DOHH2 (cell line): ENCODE data around the gene ZRANB2.

Experiments used
- EZH2phosphoT487 ChIP-seq: fragments of 200-600 bp; sonication (generic); IDR thresholded peaks from 2 replicates; pipeline ENCODE4 v1.6.1; 2017; ENCODE audit warnings: borderline replicate concordance, mild to moderate bottlenecking, antibody characterized with exemption, low read length, moderate library complexity, mixed read lengths
- TF ChIP-seq, protein P1 (sequence below): fragments of 200-600 bp; sonication (generic); IDR thresholded peaks from one replicate; pipeline ENCODE4 v1.5.1; 2014; ENCODE audit warnings: antibody characterized with exemption, mild to moderate bottlenecking, low read depth, low read length; ENCODE audit not compliant: poor library complexity, severe bottlenecking

GRCh38 chr1:71045463-71046028, 35.3 kb downstream of the ZRANB2 start:
- TF ChIP-seq, protein P1, sequence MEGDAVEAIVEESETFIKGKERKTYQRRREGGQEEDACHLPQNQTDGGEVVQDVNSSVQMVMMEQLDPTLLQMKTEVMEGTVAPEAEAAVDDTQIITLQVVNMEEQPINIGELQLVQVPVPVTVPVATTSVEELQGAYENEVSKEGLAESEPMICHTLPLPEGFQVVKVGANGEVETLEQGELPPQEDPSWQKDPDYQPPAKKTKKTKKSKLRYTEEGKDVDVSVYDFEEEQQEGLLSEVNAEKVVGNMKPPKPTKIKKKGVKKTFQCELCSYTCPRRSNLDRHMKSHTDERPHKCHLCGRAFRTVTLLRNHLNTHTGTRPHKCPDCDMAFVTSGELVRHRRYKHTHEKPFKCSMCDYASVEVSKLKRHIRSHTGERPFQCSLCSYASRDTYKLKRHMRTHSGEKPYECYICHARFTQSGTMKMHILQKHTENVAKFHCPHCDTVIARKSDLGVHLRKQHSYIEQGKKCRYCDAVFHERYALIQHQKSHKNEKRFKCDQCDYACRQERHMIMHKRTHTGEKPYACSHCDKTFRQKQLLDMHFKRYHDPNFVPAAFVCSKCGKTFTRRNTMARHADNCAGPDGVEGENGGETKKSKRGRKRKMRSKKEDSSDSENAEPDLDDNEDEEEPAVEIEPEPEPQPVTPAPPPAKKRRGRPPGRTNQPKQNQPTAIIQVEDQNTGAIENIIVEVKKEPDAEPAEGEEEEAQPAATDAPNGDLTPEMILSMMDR = no peak
- TF ChIP-seq EZH2phosphoT487 = no peak
